ENCODE results near the gene PIAS1.
A peak's percentile ranks its signal among the peaks of the same experiment; 100 is the strongest.
"Not testable (repeated sequence)": the region's sequence is repeated elsewhere in the genome, so short reads cannot be mapped to it uniquely, and the experiment has no call there.

The PIAS1 gene

GRCh38 chr15:68222432-68222743 lies 168.3 kb downstream of the PIAS1 start:
- not testable (repeated sequence) for DNase-seq

GRCh38 chr15:68223171-68223570 lies 169.1 kb downstream of the PIAS1 start:
- DNase-seq, result no peak

GRCh38 chr15:68224108-68224507 lies 170.0 kb downstream of the PIAS1 start:
- no peak for DNase-seq

GRCh38 chr15:68224546-68225250 lies 170.6 kb downstream of the PIAS1 start:
- DNase-seq, result no peak

GRCh38 chr15:68225442-68225841 lies 171.3 kb downstream of the PIAS1 start:
- DNase-seq, result not testable (repeated sequence)

- no peak for DNase-seq
Measured at GRCh38 chr15:68227643-68228142, 173.6 kb downstream of the PIAS1 start.

- DNase-seq, result no peak
Measured at GRCh38 chr15:68228143-68228970, 174.2 kb downstream of the PIAS1 start.

GRCh38 chr15:68228971-68229385 lies 174.9 kb downstream of the PIAS1 start:
- no peak for DNase-seq

- DNase-seq, result peak; percentile 83
Measured at GRCh38 chr15:68229386-68230156, 175.5 kb downstream of the PIAS1 start, which contains the start of gene CLN6. Gene CLN6, minus strand, starts transcription at chr15:68229728. Its CDS starts 144 bp downstream, at chr15:68229584.

- DNase-seq, result no peak
Measured at GRCh38 chr15:68230157-68231100, 176.3 kb downstream of the PIAS1 start.

- no peak for DNase-seq
Measured at GRCh38 chr15:68231102-68231818, 177.1 kb downstream of the PIAS1 start.

GRCh38 chr15:68232449-68232848 lies 178.3 kb downstream of the PIAS1 start:
- no peak for DNase-seq

- no peak for DNase-seq
Measured at GRCh38 chr15:68232937-68233336, 178.8 kb downstream of the PIAS1 start.

- no peak for DNase-seq
Measured at GRCh38 chr15:68234060-68234459, 179.9 kb downstream of the PIAS1 start.

GRCh38 chr15:68234520-68234919 lies 180.4 kb downstream of the PIAS1 start:
- not testable (repeated sequence) for DNase-seq

- DNase-seq, result no peak
Measured at GRCh38 chr15:68235022-68235421, 180.9 kb downstream of the PIAS1 start.

GRCh38 chr15:68239025-68239424 lies 184.9 kb downstream of the PIAS1 start:
- no peak for DNase-seq

GRCh38 chr15:68241088-68241935 lies 187.2 kb downstream of the PIAS1 start:
- no peak for DNase-seq
